Skeletal muscle tissue (tissue), 4 donors: ENCODE data around the gene WFS1. TPM values are rescaled to one million over a fixed set of nuclear protein-coding genes. Genes with fewer than 3 reads are reported as not detected.

ENCODE experiments used
- H3K27ac ChIP-seq: one replicate; pipeline ENCODE4 v1.7.0; 2013; ENCODE audit warnings: mild to moderate bottlenecking, low read depth, low read length, inconsistent platforms
- H3K27me3 ChIP-seq, 3 donors: one replicate each; pipeline ENCODE4 v1.7.0; 2013; ENCODE audit warnings: low read length in 3 of 3; ENCODE audit not compliant: control insufficient read depth in 3 of 3, insufficient read depth in 3 of 3
- H3K36me3 ChIP-seq, 3 donors: one replicate each; pipeline ENCODE4 v1.7.0; 2013; ENCODE audit warnings: low read length in 3 of 3; ENCODE audit not compliant: control insufficient read depth in 3 of 3, insufficient read depth in 3 of 3
- H3K4me1 ChIP-seq, 3 donors: one replicate each; pipeline ENCODE4 v1.7.0; 2013; ENCODE audit warnings: low read length in 3 of 3, mild to moderate bottlenecking in 3 of 3; ENCODE audit not compliant: control insufficient read depth in 3 of 3, insufficient read depth in 3 of 3
- H3K4me3 ChIP-seq, 3 donors: one replicate each; pipeline ENCODE4 v1.7.0; 2013; ENCODE audit warnings: low read length in 3 of 3
- H3K9ac ChIP-seq, 3 donors: one replicate each; pipeline ENCODE4 v1.7.0; 2013; ENCODE audit warnings: low read length in 3 of 3, mild to moderate bottlenecking in 3 of 3, moderate library complexity in 2 of 3, low read depth in 1 of 3
- H3K9me3 ChIP-seq, 3 donors: one replicate each; pipeline ENCODE4 v1.7.0; 2013; ENCODE audit warnings: low read length in 3 of 3; ENCODE audit not compliant: control insufficient read depth in 3 of 3
- total RNA-seq: library from RNA; depleted of rRNA; stranded (reverse); fragments of >200 nt; gene quantifications from one replicate; pipeline ENCODE4 v1.2.3, GENCODE V29; 2014
- donor health status: Osteomylitis.

Gene WFS1
- total RNA-seq, 1 donor from 2014 or later = 11.0 TPM

GRCh38 chr4:6343939-6344408 is 74.3 kb downstream of the WFS1 start:
- Histone ChIP-seq H3K27me3 (peaks cover 13 to 67% (median 64%) of the 10 kb centered on the region in 3 donors), H3K9me3 (peaks cover 0 to 4% (median 0%) of the 10 kb centered on the region in 3 donors), H3K4me3 (no peak overlapping the region), H3K36me3 (no peaks in the 10 kb centered on the region), H3K9ac (no peak overlapping the region), H3K27ac (no peak overlapping the region), H3K4me1 (peaks cover 0 to 4% (median 0%) of the 10 kb centered on the region in 3 donors)

- Histone ChIP-seq H3K4me1 (peaks cover 0 to 4% (median 0%) of the 10 kb centered on the region in 3 donors), H3K9ac (no peak overlapping the region), H3K36me3 (no peaks in the 10 kb centered on the region), H3K27ac (no peak overlapping the region), H3K9me3 (peaks cover 0 to 4% (median 0%) of the 10 kb centered on the region in 3 donors), H3K27me3 (peaks cover 8 to 63% (median 60%) of the 10 kb centered on the region in 3 donors), H3K4me3 (no peak overlapping the region)
Observed at GRCh38 chr4:6345096-6345830, 75.6 kb downstream of the WFS1 start.

- Histone ChIP-seq H3K36me3 (no peaks in the 10 kb centered on the region), H3K9me3 (peaks cover 0 to 4% (median 0%) of the 10 kb centered on the region in 3 donors), H3K27ac (no peak overlapping the region), H3K9ac (no peak overlapping the region), H3K4me1 (peaks cover 0 to 4% (median 0%) of the 10 kb centered on the region in 3 donors), H3K27me3 (peaks cover 10 to 58% (median 57%) of the 10 kb centered on the region in 3 donors), H3K4me3 (no peak overlapping the region)
Observed at GRCh38 chr4:6345866-6346265, 76.2 kb downstream of the WFS1 start.

GRCh38 chr4:6346373-6347110 is 76.9 kb downstream of the WFS1 start:
- Histone ChIP-seq H3K4me1 (peaks cover 0 to 4% (median 0%) of the 10 kb centered on the region in 3 donors), H3K36me3 (no peaks in the 10 kb centered on the region), H3K9ac (no peak overlapping the region), H3K9me3 (peaks cover 0 to 4% (median 0%) of the 10 kb centered on the region in 3 donors), H3K27ac (no peak overlapping the region), H3K27me3 (peaks cover 10 to 59% (median 56%) of the 10 kb centered on the region in 3 donors), H3K4me3 (no peak overlapping the region)

- no peak overlapping the region for H3K9ac ChIP-seq
- H3K4me1 ChIP-seq = peaks cover 0 to 1% (median 0%) of the 10 kb centered on the region in 3 donors
- H3K36me3 ChIP-seq = no peaks in the 10 kb centered on the region
- H3K9me3 ChIP-seq = peaks cover 0 to 4% (median 0%) of the 10 kb centered on the region in 3 donors
- peaks cover 10 to 67% (median 54%) of the 10 kb centered on the region in 3 donors for H3K27me3 ChIP-seq
- H3K27ac ChIP-seq = no peak overlapping the region
- H3K4me3 ChIP-seq = no peak overlapping the region
Observed at GRCh38 chr4:6347511-6348045, 77.9 kb downstream of the WFS1 start.

GRCh38 chr4:6348408-6348807 is 78.8 kb downstream of the WFS1 start:
- no peaks in the 10 kb centered on the region for H3K4me1 ChIP-seq
- no peak overlapping the region for H3K9ac ChIP-seq
- no peaks in the 10 kb centered on the region for H3K36me3 ChIP-seq
- peaks cover 10 to 67% (median 53%) of the 10 kb centered on the region in 3 donors for H3K27me3 ChIP-seq
- no peak overlapping the region for H3K4me3 ChIP-seq
- peaks cover 0 to 4% (median 0%) of the 10 kb centered on the region in 3 donors for H3K9me3 ChIP-seq
- no peak overlapping the region for H3K27ac ChIP-seq

GRCh38 chr4:6349896-6350603 is 80.4 kb downstream of the WFS1 start:
- H3K27ac ChIP-seq = no peak overlapping the region
- H3K9ac ChIP-seq = no peak overlapping the region
- peaks cover 10 to 62% (median 51%) of the 10 kb centered on the region in 3 donors for H3K27me3 ChIP-seq

GRCh38 chr4:6350646-6351045 is 81.0 kb downstream of the WFS1 start:
- H3K9me3 ChIP-seq = peaks cover 0 to under 1% (median 0%) of the 10 kb centered on the region in 3 donors
- H3K27me3 ChIP-seq = peaks cover 10 to 56% (median 47%) of the 10 kb centered on the region in 3 donors
- no peak overlapping the region for H3K4me3 ChIP-seq
- no peak overlapping the region for H3K27ac ChIP-seq
- H3K36me3 ChIP-seq = no peaks in the 10 kb centered on the region
- no peaks in the 10 kb centered on the region for H3K4me1 ChIP-seq
- no peak overlapping the region for H3K9ac ChIP-seq

More at GRCh38 chr4:6349896-6350603, 80.4 kb downstream of the WFS1 start:
- Histone ChIP-seq H3K9me3 (peaks cover 0 to 4% (median 0%) of the 10 kb centered on the region in 3 donors), H3K4me1 (no peaks in the 10 kb centered on the region), H3K4me3 (no peak overlapping the region), H3K36me3 (no peaks in the 10 kb centered on the region)

- Histone ChIP-seq H3K36me3 (no peaks in the 10 kb centered on the region), H3K27ac (no peak overlapping the region), H3K4me1 (no peaks in the 10 kb centered on the region), H3K4me3 (no peak overlapping the region), H3K27me3 (peaks cover 11 to 51% (median 45%) of the 10 kb centered on the region in 3 donors), H3K9me3 (no peaks in the 10 kb centered on the region), H3K9ac (no peak overlapping the region)
Observed at GRCh38 chr4:6351246-6352000, 81.8 kb downstream of the WFS1 start.
